WTC11 (cell line): Measurements from ENCODE around the gene LRRC10B. TPM values are rescaled to one million over a fixed set of nuclear protein-coding genes. Genes with fewer than 3 reads are reported as not detected.

Source experiments
- ATAC-seq: fragments of 200-7000 bp; cut with Tn5 transposase; 2 replicates; pipeline ENCODE4 v1.10.0; 2021; ENCODE audit warnings: mild to moderate bottlenecking, moderate library complexity
- CTCF ChIA-PET: fragments of 300-600 bp; sonication (Branson Sonifier 250); formaldehyde crosslinking; loops from one replicate; lab custom pipeline; 2021; ENCODE audit warnings: antibody characterized with exemption; lab: Charles Lee
- POLR2A ChIA-PET: fragments of 350-600 bp; sonication (Branson Sonifier 250); formaldehyde crosslinking; loops from one replicate; lab custom pipeline; 2021; ENCODE audit warnings: antibody characterized with exemption; lab: Charles Lee
- DNase-seq: peaks from one replicate; pipeline ENCODE4 v3.0.0; 2021; ENCODE audit warnings: low spot score
- H3K27ac Mint-ChIP-seq: 2 replicates; pipeline ENCODE4 v1.8.0; 2021; ENCODE audit warnings: mixed read lengths
- H3K27me3 Mint-ChIP-seq: 2 replicates; pipeline ENCODE4 v1.8.0; 2021; ENCODE audit warnings: low read depth, mild to moderate bottlenecking, moderate library complexity, mixed read lengths
- H3K36me3 Mint-ChIP-seq: 2 replicates; pipeline ENCODE4 v1.8.0; 2021; ENCODE audit warnings: mixed read lengths
- H3K4me1 Mint-ChIP-seq: 2 replicates; pipeline ENCODE4 v1.8.0; 2022; ENCODE audit warnings: mixed read lengths
- H3K4me3 Mint-ChIP-seq: 2 replicates; pipeline ENCODE4 v1.8.0; 2021; ENCODE audit warnings: mild to moderate bottlenecking, moderate library complexity, mixed read lengths
- H3K9me3 Mint-ChIP-seq: 2 replicates; pipeline ENCODE4 v1.8.0; 2021; ENCODE audit warnings: mixed read lengths
- AFF4 ChIP-seq: sonication (generic); formaldehyde crosslinking; IDR thresholded peaks from 2 replicates; pipeline ENCODE4 v1.8.1; 2023; ENCODE audit warnings: mild to moderate bottlenecking, missing genetic modification reagents, borderline replicate concordance
- ATF1 ChIP-seq: sonication (generic); formaldehyde crosslinking; IDR thresholded peaks from 2 replicates; pipeline ENCODE4 v1.8.1; 2023; ENCODE audit warnings: mild to moderate bottlenecking, moderate library complexity, missing genetic modification reagents
- ATF3 ChIP-seq: sonication (generic); formaldehyde crosslinking; conservative IDR thresholded peaks from 2 replicates; pipeline ENCODE4 v1.8.1; 2022; ENCODE audit warnings: mild to moderate bottlenecking, missing genetic modification reagents
- ESRRA ChIP-seq: sonication (generic); formaldehyde crosslinking; IDR thresholded peaks from 2 replicates; pipeline ENCODE4 v1.8.1; 2022; ENCODE audit warnings: mild to moderate bottlenecking, missing genetic modification reagents, borderline replicate concordance
- GRHL2 ChIP-seq: fragments of 250-450 bp; sonication (Bioruptor Pico); IDR thresholded peaks from 2 replicates; pipeline ENCODE4 v1.8.0; 2022; ENCODE audit warnings: mild to moderate bottlenecking, moderate library complexity; ENCODE audit not compliant: insufficient replicate concordance, severe bottlenecking
- IRF2 ChIP-seq: sonication (generic); formaldehyde crosslinking; IDR thresholded peaks from 2 replicates; pipeline ENCODE4 v1.8.0; 2022; ENCODE audit warnings: low read depth, missing genetic modification reagents, borderline replicate concordance
- MYBL2 ChIP-seq: sonication (generic); formaldehyde crosslinking; IDR thresholded peaks from 2 replicates; pipeline ENCODE4 v1.8.1; 2023; ENCODE audit warnings: mild to moderate bottlenecking, moderate library complexity, missing genetic modification reagents
- NR1H2 ChIP-seq: sonication (generic); formaldehyde crosslinking; IDR thresholded peaks from 2 replicates; pipeline ENCODE4 v1.9.0; 2021; ENCODE audit warnings: mild to moderate bottlenecking, moderate library complexity, missing genetic modification reagents
- RELA ChIP-seq: sonication (generic); formaldehyde crosslinking; IDR thresholded peaks from 2 replicates; pipeline ENCODE4 v1.8.1; 2022; ENCODE audit warnings: missing genetic modification reagents, mild to moderate bottlenecking, borderline replicate concordance
- RORB ChIP-seq: fragments of 250-450 bp; sonication (Bioruptor Pico); IDR thresholded peaks from 2 replicates; pipeline ENCODE4 v1.9.0; 2021; ENCODE audit warnings: mild to moderate bottlenecking
- SMAD3 ChIP-seq: sonication (generic); formaldehyde crosslinking; IDR thresholded peaks from 2 replicates; pipeline ENCODE4 v1.8.0; 2022; ENCODE audit warnings: missing genetic modification reagents, mild to moderate bottlenecking, borderline replicate concordance
- TEAD4 ChIP-seq: sonication (generic); formaldehyde crosslinking; IDR thresholded peaks from 2 replicates; pipeline ENCODE4 v1.8.0; 2022; ENCODE audit warnings: mild to moderate bottlenecking, missing genetic modification reagents
- TP53 ChIP-seq: sonication (generic); formaldehyde crosslinking; IDR thresholded peaks from 2 replicates; pipeline ENCODE4 v1.8.1; 2023; ENCODE audit warnings: mild to moderate bottlenecking, missing genetic modification reagents
- ZBTB21 ChIP-seq: sonication (generic); formaldehyde crosslinking; IDR thresholded peaks from 2 replicates; pipeline ENCODE4 v1.8.1; 2023; ENCODE audit warnings: mild to moderate bottlenecking, missing genetic modification reagents, borderline replicate concordance
- ZNF232 ChIP-seq: sonication (generic); formaldehyde crosslinking; IDR thresholded peaks from 2 replicates; pipeline ENCODE4 v1.8.0; 2022; ENCODE audit warnings: mild to moderate bottlenecking, missing genetic modification reagents
- total RNA-seq: library from RNA; stranded (reverse); gene quantifications from 3 replicates; pipeline ENCODE4 v1.2.3, GENCODE V29; 2021
- TF ChIP-seq, protein P1 (sequence below): sonication (generic); formaldehyde crosslinking; IDR thresholded peaks from 2 replicates; pipeline ENCODE4 v1.8.1; 2022; ENCODE audit warnings: mild to moderate bottlenecking, missing genetic modification reagents, moderate library complexity, borderline replicate concordance
- TF ChIP-seq, protein P2 (sequence below): sonication (generic); formaldehyde crosslinking; IDR thresholded peaks from 2 replicates; pipeline ENCODE4 v1.8.1; 2022; ENCODE audit warnings: low read depth, missing genetic modification reagents, borderline replicate concordance
- TF ChIP-seq, protein P3 (sequence below): sonication (generic); formaldehyde crosslinking; IDR thresholded peaks from 2 replicates; pipeline ENCODE4 v1.8.1; 2023; ENCODE audit warnings: mild to moderate bottlenecking, missing genetic modification reagents, moderate library complexity
- TF ChIP-seq, protein P4 (sequence below): sonication (generic); formaldehyde crosslinking; IDR thresholded peaks from 2 replicates; pipeline ENCODE4 v1.8.1; 2022; ENCODE audit warnings: low read depth, mild to moderate bottlenecking, moderate library complexity, missing genetic modification reagents, borderline replicate concordance

Gene LRRC10B
- total RNA-seq, 1 experiment from 2014 or later: 1.5 TPM

DNA sequence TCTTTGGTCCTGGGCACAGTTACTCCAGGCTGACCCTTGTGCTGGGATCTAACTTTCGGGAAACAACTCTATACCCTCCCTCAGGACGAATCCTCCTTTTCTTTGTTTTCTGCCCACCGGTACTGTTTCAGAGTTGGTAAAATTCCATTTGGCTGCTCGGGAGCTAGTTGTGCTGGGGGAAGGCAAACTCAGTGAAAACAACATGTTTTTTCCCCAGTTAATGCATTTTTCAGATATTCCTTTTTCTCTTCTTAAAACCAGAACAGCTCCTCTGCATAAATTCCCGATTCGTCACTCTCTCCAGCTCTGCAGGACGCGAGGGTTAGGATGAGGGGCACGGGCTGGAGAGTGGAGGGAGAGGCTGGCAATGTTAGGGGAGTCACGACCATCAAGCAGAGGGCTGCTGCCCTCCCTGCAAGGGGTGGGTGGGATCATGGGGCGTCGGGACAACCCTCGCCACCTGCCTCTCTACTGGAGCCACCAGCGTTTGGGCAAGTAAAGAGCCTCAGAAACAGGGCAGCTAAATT is 31.3 kb downstream of the LRRC10B start:
- ATAC-seq: no peak
- Mint-ChIP-seq H3K27me3 (no peaks in the 10 kb centered on the region; the same call in 1 of the 2 replicates), H3K27ac (peak overlapping the region; percentile 47), H3K4me1 (peaks cover 43% of the 10 kb centered on the region), H3K9me3 (no peaks in the 10 kb centered on the region), H3K4me3 (no peak overlapping the region), H3K36me3 (no peaks in the 10 kb centered on the region)
- ChIA-PET CTCF (interaction anchor here (0.7 to 11.4 kb wide), 16 partner anchors 10 to 193 kb away, joined by 3 to 174 read pairs (median 4); partner anchors contain the start of gene LRRC10B), POLR2A (no interaction called here)
- no peak for DNase-seq
- TF ChIP-seq, protein P1, sequence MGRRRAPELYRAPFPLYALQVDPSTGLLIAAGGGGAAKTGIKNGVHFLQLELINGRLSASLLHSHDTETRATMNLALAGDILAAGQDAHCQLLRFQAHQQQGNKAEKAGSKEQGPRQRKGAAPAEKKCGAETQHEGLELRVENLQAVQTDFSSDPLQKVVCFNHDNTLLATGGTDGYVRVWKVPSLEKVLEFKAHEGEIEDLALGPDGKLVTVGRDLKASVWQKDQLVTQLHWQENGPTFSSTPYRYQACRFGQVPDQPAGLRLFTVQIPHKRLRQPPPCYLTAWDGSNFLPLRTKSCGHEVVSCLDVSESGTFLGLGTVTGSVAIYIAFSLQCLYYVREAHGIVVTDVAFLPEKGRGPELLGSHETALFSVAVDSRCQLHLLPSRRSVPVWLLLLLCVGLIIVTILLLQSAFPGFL (CRISPR knock-in tag): no peak
- TF ChIP-seq GRHL2: no peak
- no peak for TF ChIP-seq RORB (CRISPR knock-in tag)
- TF ChIP-seq ATF1 (CRISPR knock-in tag): no peak
- no peak for TF ChIP-seq MYBL2 (CRISPR knock-in tag)
- TF ChIP-seq ZNF232: no peak
- no peak for TF ChIP-seq IRF2 (CRISPR knock-in tag)
- TF ChIP-seq, protein P2, sequence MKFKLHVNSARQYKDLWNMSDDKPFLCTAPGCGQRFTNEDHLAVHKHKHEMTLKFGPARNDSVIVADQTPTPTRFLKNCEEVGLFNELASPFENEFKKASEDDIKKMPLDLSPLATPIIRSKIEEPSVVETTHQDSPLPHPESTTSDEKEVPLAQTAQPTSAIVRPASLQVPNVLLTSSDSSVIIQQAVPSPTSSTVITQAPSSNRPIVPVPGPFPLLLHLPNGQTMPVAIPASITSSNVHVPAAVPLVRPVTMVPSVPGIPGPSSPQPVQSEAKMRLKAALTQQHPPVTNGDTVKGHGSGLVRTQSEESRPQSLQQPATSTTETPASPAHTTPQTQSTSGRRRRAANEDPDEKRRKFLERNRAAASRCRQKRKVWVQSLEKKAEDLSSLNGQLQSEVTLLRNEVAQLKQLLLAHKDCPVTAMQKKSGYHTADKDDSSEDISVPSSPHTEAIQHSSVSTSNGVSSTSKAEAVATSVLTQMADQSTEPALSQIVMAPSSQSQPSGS (CRISPR knock-in tag): no peak
- TF ChIP-seq, protein P3, sequence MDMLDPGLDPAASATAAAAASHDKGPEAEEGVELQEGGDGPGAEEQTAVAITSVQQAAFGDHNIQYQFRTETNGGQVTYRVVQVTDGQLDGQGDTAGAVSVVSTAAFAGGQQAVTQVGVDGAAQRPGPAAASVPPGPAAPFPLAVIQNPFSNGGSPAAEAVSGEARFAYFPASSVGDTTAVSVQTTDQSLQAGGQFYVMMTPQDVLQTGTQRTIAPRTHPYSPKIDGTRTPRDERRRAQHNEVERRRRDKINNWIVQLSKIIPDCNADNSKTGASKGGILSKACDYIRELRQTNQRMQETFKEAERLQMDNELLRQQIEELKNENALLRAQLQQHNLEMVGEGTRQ (CRISPR knock-in tag): no peak
- TF ChIP-seq TEAD4 (CRISPR knock-in tag): no peak
- TF ChIP-seq ESRRA (CRISPR knock-in tag): no peak
- no peak for TF ChIP-seq AFF4 (CRISPR knock-in tag)
- no peak for TF ChIP-seq NR1H2 (CRISPR knock-in tag)
- TF ChIP-seq, protein P4, sequence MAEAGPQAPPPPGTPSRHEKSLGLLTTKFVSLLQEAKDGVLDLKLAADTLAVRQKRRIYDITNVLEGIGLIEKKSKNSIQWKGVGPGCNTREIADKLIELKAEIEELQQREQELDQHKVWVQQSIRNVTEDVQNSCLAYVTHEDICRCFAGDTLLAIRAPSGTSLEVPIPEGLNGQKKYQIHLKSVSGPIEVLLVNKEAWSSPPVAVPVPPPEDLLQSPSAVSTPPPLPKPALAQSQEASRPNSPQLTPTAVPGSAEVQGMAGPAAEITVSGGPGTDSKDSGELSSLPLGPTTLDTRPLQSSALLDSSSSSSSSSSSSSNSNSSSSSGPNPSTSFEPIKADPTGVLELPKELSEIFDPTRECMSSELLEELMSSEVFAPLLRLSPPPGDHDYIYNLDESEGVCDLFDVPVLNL (CRISPR knock-in tag): no peak

DNA sequence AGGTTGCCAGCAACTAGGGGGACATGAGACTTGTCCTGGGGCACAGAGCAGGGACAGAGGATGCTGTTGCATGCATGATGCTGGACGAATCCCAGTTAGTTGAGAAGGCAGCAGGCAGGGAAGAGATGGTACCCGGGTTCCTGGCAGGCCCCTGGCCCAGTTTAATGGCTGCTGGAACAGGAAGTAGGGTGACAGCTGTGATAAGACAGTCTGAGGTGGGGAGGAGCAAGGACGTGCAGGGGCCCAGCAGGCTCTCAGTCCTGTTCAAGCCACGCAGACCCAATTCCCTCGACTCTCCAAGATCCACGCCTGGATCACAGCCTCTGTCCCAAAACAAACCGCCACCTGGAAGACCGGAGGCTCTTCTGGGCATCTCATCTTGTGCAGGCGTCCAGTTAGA is 32.0 kb downstream of the LRRC10B start:
- Mint-ChIP-seq H3K27ac (no peak overlapping the region), H3K4me1 (peaks cover 45% of the 10 kb centered on the region), H3K27me3 (no peaks in the 10 kb centered on the region; the same call in 1 of the 2 replicates), H3K4me3 (no peak overlapping the region), H3K9me3 (no peaks in the 10 kb centered on the region), H3K36me3 (no peaks in the 10 kb centered on the region)
- ATAC-seq (no peak), DNase-seq (no peak)
- POLR2A ChIA-PET: no interaction called here
- CTCF ChIA-PET: interaction anchor here (0.9 to 11.4 kb wide), 12 partner anchors 11 to 98 kb away, joined by 3 to 174 read pairs (median 7); partner anchors contain the start of gene LRRC10B
- TF ChIP-seq RELA (CRISPR knock-in tag): no peak
- TF ChIP-seq AFF4 (CRISPR knock-in tag): no peak
- TF ChIP-seq SMAD3 (CRISPR knock-in tag): no peak
- TF ChIP-seq, protein P2 (CRISPR knock-in tag): no peak
- TF ChIP-seq ATF3: no peak
- no peak for TF ChIP-seq TP53 (CRISPR knock-in tag)
- TF ChIP-seq ZBTB21 (CRISPR knock-in tag): no peak
